Stimulated activated naive CD8-positive, alpha-beta T cell treated with anti-CD3 and anti-CD28 coated beads, Interleukin-15, amount 100 ng/mL, for 72 hours (primary cell): ENCODE data around the gene PRR19.

Source experiments
- ATAC-seq: fragments of 150-1000 bp; cut with Tn5 transposase; 2 replicates; pipeline ENCODE4 v1.10.0; 2021; ENCODE audit warnings: mild to moderate bottlenecking, moderate library complexity
- DNase-seq, 2 donors: peaks; one replicate each; pipeline ENCODE4 v3.0.0; 2021 to 2022
- H3K27ac Mint-ChIP-seq, 2 donors: one replicate each; pipeline ENCODE4 v1.8.0; 2022; ENCODE audit warnings: mild to moderate bottlenecking in 2 of 2, mixed read lengths in 2 of 2, moderate library complexity in 2 of 2
- H3K27me3 Mint-ChIP-seq: one replicate; pipeline ENCODE4 v1.8.0; 2022; ENCODE audit warnings: mixed read lengths
- H3K4me1 Mint-ChIP-seq: one replicate; pipeline ENCODE4 v1.8.0; 2022; ENCODE audit warnings: mild to moderate bottlenecking, mixed read lengths
- H3K4me3 Mint-ChIP-seq, 2 donors: one replicate each; pipeline ENCODE4 v1.8.0; 2022; ENCODE audit warnings: mild to moderate bottlenecking in 2 of 2, mixed read lengths in 2 of 2, moderate library complexity in 1 of 2
- H3K9me3 Mint-ChIP-seq, 2 donors: one replicate each; pipeline ENCODE4 v1.8.0; 2022; ENCODE audit warnings: mixed read lengths in 2 of 2

PRR19 gene

DNA sequence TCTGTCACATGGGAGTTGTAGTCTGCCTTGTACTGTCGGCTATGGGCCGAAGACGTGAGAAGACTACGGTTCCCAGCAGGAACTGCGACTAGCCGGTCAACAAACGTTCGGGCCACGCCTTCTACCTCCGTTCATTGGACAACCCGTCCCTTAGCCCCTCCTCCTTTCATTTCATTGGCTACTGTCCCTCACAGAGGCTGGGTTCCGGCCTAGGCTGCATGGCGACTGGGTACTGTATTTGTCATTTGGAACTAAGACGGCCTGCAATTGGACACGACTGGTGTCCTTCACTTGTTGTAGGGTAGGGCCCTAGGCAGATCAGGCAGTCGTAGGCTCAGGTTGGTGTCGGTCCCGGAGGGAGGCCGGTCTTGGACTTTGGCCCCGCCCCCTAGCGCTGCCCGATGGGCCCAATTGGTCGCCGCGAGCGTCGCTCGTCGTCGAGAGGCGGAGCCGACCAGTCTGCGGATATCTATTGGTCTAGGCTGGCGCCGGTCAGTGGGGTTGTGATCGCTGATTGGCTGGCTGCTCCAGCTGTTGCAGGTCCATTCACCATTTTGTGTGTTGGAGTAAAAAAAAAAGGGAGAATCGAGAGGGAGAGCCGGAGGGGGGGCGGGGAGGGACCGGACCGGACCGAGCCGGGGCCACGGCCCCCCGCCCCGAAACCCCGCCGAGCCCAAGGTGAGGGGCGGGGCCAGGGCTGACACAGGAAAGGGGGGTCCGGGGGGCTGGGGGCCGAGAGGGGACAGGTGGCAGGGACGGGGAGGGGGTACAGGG is 33.0 kb upstream of the PRR19 start, which contains the start of gene CIC:
Gene CIC (plus strand): TSS at position 549 of the 774 bp plus-strand sequence. CDS start 2,532 bp downstream, outside the sequence.
- ATAC-seq, result peak; percentile 91
- peak; percentile 99 for DNase-seq
- Mint-ChIP-seq H3K27me3 (no peaks in the 10 kb centered on the region), H3K4me3 (peak within 1 kb of the TSS in 1 of 2 donors; percentile 92), H3K27ac (peak within 1 kb of the TSS; percentile 95 to 99), H3K4me1 (peaks cover 30% of the 10 kb centered on the region), H3K9me3 (no peaks in the 10 kb centered on the region)

DNA sequence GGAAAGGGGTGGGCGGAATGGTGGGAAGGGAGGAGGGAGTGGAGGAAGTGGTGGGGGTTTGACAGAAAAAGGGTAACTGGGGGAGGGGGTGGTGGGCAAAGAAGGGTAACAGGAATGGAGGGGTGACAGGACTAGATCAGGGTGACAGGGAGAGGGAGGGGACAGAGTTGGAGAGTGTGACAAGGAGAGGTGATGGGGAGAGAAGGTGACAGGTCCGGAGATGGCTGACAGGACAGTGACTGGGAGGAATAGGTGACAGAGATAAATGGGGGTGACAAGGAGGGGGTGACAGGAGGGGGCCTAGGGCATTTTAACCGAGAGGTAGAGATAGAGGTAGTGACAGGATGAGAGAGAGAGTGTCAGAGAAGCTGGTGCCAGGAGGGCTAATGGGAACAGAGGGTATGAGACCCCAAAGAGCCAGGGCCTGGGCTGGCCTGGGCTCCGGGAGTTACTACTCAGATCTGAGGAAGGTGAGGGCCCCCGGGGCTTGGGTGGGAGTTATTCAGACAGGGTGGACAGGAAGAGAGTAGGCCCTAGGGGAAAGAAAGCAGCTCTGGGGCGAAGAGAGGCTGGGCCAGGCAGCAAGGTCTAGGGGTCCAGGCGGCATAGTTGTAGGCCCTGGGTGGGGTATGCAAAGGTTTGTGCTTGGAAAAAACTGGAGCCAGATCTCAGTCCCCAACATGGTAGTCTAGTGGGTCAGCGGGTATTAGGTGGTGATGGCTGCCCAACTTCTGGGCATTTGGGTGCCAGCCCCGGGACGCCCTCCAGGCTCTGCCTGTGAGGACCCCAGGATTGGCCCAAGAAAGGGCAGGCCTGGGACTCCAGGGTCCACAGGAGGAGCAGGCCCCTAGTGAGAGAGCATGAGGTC is 32.2 kb upstream of the PRR19 start:
- Mint-ChIP-seq H3K27me3 (no peaks in the 10 kb centered on the region), H3K9me3 (no peaks in the 10 kb centered on the region), H3K27ac (peak overlapping the region; percentile 95 to 99), H3K4me1 (peaks cover 34% of the 10 kb centered on the region), H3K4me3 (peak overlapping the region in 1 of 2 donors; percentile 92)
- ATAC-seq (no peak), DNase-seq (no peak)

DNA sequence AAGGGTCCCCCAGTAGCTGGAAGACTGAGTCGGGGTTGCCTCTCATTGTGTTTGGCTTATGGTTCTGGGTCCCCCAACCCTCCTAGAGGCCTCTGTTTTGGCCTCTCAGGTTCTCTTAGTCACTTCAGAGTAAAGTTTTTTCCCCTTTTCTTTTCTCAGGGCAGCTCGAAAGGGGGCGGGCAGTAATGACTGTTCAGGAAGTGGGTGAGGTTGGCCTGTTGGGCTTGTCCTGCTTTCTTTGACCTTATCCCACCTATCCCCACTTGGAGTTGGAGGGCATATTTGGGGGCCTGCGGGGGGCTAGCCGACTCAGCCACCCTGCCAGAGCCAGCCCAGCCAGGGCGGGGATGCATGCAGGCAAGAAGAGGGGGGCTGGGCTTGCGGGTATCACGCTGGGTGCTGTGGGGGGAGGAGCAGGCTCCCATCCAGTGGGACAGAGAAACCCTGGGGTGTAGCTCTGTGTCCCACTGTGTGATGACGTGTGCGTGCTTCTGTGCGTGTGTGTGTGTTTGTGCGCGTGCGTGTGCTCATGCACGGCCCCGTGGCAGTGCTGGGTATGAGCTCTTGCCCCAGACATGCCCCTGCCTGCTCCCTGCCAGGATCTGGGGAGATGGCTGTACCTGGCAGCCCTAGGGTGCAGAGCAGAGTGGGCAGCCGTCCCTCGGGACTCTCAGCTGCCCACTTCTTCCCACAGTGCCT is 31.4 kb upstream of the PRR19 start:
- Mint-ChIP-seq H3K27ac (peak overlapping the region; percentile 95 to 99), H3K4me3 (peak overlapping the region in 1 of 2 donors; percentile 92), H3K4me1 (peaks cover 41% of the 10 kb centered on the region), H3K27me3 (no peaks in the 10 kb centered on the region), H3K9me3 (no peaks in the 10 kb centered on the region)
- ATAC-seq (peak; percentile 24), DNase-seq (peak; percentile 63 to 80)

DNA sequence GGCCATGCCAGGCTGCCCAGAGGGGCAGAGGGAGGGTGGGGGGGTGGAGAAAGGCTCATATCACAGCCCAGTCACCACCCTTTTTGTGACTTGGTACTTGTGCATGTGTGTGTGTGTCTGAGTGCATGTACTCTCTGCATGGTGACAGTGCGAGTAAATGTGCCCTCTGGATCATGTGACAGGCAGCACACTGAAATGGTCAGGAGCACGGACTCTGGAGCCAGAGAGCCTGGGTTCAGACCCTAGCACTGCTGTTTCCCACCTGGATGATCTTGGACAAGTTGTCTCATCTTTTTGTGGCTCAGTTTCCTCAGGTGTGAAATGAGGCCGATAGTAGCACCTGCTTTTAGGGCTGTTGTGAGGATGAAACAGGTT is 30.9 kb upstream of the PRR19 start:
- no peaks in the 10 kb centered on the region for H3K9me3 Mint-ChIP-seq
- peak overlapping the region; percentile 70 to 92 for H3K4me3 Mint-ChIP-seq
- no peaks in the 10 kb centered on the region for H3K27me3 Mint-ChIP-seq
- H3K4me1 Mint-ChIP-seq, result peaks cover 47% of the 10 kb centered on the region
- H3K27ac Mint-ChIP-seq, result peak overlapping the region; percentile 80 to 86
- no peak for ATAC-seq
- DNase-seq, result no peak

DNA sequence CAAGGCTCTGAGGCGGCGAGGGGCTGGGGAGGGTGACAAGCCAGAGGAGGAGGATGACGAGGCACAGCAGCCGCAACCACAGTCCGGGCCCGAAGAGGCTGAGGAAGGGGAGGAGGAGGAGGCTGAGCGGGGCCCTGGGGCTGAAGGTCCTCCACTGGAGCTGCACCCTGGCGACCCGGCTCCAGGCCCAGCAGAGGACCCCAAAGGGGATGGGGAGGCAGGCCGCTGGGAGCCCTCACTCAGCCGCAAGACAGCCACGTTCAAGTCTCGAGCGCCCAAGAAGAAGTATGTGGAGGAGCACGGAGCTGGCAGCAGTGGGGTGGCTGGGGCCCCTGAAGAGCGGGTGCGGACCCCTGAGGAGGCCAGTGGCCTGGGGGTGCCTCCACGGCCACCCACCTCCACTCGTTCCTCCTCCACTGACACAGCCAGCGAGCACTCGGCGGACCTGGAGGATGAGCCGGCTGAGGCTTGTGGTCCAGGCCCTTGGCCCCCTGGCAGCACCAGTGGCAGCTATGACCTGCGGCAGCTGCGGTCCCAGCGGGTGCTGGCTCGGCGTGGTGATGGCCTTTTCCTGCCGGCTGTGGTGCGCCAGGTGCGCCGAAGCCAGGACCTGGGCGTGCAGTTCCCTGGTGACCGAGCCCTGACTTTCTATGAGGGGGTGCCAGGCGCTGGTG is 29.9 kb upstream of the PRR19 start:
- Mint-ChIP-seq H3K27ac (peak overlapping the region in 1 of 2 donors; percentile 86), H3K27me3 (no peaks in the 10 kb centered on the region), H3K4me3 (peak overlapping the region in 1 of 2 donors; percentile 92), H3K9me3 (no peaks in the 10 kb centered on the region), H3K4me1 (peaks cover 56% of the 10 kb centered on the region)
- DNase-seq (no peak), ATAC-seq (no peak)

DNA sequence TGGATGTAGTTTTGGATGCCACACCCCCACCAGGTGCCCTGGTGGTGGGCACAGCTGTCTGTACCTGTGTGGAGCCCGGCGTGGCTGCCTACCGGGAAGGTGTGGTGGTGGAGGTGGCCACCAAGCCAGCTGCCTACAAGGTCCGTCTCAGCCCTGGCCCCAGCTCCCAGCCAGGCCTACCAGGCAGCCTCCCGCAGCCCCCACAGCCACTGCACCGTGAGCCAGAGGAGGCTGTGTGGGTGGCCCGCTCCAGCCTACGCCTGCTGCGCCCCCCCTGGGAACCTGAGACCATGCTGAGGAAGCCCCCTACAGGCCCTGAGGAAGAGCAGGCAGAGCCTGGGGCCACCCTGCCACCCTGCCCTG is 29.4 kb upstream of the PRR19 start:
- Mint-ChIP-seq H3K27ac (no peak overlapping the region), H3K9me3 (no peaks in the 10 kb centered on the region), H3K4me3 (no peak overlapping the region), H3K4me1 (peaks cover 62% of the 10 kb centered on the region), H3K27me3 (no peaks in the 10 kb centered on the region)
- ATAC-seq (no peak), DNase-seq (no peak)

DNA sequence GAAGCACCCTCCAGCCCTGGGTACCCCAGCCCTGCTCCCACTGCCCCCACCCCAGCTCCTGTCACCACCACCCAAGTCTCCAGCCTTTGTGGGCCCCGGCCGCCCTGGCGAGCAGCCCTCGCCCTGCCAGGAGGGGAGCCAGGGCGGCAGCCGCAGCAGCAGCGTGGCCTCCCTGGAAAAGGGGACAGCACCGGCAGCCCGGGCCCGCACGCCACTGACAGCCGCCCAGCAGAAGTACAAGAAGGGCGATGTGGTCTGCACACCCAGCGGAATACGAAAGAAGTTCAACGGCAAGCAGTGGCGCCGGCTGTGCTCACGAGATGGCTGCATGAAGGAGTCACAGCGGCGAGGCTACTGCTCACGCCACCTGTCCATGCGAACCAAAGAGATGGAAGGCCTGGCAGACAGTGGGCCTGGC is 28.9 kb upstream of the PRR19 start:
- Mint-ChIP-seq H3K27me3 (no peaks in the 10 kb centered on the region), H3K4me3 (no peak overlapping the region), H3K9me3 (no peaks in the 10 kb centered on the region), H3K27ac (no peak overlapping the region), H3K4me1 (peaks cover 66% of the 10 kb centered on the region)
- DNase-seq, result no peak
- ATAC-seq, result no peak

DNA sequence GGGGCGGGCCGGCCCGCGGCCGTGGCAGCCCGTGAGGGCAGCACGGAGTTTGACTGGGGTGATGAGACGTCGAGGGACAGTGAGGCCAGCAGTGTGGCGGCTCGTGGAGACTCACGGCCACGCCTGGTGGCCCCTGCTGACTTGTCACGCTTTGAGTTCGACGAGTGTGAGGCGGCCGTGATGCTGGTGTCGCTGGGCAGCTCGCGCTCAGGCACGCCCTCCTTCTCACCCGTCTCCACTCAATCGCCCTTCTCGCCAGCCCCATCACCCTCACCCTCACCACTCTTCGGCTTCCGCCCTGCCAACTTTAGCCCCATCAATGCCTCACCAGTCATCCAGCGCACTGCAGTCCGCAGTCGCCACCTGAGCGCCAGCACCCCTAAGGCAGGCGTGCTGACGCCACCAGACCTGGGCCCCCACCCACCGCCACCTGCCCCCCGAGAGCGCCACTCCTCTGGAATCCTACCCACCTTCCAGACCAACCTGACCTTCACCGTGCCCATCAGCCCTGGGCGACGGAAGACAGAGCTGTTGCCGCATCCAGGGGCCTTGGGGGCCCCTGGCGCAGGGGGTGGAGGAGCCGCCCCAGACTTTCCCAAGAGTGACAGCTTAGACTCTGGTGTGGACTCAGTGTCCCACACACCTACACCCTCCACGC is 28.4 kb upstream of the PRR19 start:
- H3K27ac Mint-ChIP-seq, result peak overlapping the region in 1 of 2 donors; percentile 92
- no peak for ATAC-seq
- no peaks in the 10 kb centered on the region for H3K27me3 Mint-ChIP-seq
- no peak overlapping the region for H3K4me3 Mint-ChIP-seq
- peaks cover 72% of the 10 kb centered on the region for H3K4me1 Mint-ChIP-seq
- H3K9me3 Mint-ChIP-seq, result no peaks in the 10 kb centered on the region
- no peak for DNase-seq

DNA sequence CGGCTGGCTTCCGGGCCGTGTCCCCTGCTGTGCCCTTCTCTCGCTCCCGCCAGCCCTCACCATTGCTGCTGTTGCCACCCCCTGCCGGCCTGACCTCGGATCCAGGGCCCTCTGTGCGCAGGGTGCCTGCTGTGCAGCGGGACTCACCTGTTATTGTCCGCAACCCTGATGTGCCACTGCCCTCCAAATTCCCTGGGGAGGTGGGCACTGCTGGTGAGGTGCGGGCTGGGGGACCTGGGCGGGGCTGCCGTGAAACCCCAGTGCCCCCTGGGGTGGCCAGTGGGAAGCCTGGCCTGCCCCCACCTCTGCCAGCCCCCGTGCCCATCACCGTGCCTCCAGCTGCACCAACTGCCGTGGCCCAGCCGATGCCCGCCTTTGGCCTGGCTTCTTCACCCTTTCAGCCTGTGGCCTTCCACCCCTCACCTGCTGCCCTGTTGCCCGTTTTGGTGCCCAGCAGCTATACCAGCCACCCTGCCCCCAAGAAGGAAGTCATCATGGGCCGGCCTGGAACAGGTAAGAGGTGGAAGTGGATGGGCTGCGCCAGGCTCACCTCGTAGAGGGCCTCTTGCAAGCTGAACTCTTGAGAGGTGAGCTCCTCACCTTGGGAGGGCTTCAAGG is 27.8 kb upstream of the PRR19 start:
- Mint-ChIP-seq H3K27me3 (no peaks in the 10 kb centered on the region), H3K4me3 (no peak overlapping the region), H3K9me3 (no peaks in the 10 kb centered on the region), H3K4me1 (peaks cover 78% of the 10 kb centered on the region), H3K27ac (peak overlapping the region in 1 of 2 donors; percentile 66)
- no peak for ATAC-seq
- DNase-seq, result no peak

DNA sequence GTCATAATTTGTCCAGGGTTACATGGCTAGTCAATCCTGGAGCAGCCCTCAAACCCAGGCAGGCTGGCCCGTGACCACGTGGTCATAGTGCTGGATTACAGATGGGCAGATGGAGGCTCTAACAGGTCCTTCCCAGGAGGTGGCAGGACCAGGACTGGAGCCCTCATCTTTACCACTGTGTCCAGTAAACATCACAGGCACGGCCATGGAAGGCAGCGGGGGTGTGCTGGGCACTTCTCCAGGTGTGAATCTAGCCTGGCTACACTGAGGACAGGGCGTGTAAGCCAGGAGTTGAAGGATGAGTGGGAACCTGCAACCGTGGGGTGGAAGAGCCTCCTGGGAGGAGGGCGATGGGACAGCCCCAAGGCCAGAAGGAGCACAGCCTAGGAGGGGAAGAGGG is 26.8 kb upstream of the PRR19 start:
- DNase-seq (no peak), ATAC-seq (no peak)
- Mint-ChIP-seq H3K4me3 (peak overlapping the region in 1 of 2 donors; percentile 69), H3K9me3 (no peaks in the 10 kb centered on the region), H3K27ac (peak overlapping the region in 1 of 2 donors; percentile 71), H3K27me3 (no peaks in the 10 kb centered on the region), H3K4me1 (peaks cover 78% of the 10 kb centered on the region)

DNA sequence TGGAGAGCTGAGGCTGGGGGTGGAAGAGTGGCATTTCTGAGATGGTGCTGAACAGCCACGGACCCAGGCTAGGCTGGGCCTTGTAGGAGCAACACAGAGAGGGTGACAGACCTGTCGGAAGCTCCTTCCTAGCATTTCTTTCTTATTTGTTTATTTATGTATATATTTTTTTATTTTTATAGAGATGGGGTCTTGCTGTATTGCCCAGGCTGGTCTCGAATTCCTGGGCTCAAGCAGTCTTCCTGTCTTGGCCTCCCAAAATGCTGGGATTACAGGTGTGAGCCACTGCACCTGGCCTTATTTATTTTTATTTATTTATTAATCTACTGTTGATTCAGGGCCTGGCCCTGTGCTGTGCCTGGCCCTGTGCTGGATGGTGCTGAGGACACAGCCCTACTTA is 26.4 kb upstream of the PRR19 start:
- peaks cover 74% of the 10 kb centered on the region for H3K4me1 Mint-ChIP-seq

DNA sequence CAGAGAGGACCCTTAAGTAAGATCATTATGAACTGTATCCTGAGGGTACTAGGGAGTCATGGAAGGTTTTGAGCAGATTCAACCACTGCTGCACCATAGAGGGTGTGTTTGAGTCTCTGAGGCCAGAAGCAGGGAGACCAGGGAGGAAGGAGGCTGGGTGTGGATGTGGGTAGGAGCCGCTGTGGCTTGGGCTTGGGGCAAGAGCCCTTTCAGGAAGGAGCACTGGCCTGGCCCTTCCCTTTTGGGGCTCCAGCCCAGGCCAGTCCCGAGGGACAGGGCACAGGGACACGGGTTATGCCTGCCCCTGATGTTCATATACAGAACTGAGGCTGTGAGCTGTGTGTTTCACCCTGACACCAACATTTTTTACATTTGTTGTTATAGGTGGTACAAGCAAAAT is 25.6 kb upstream of the PRR19 start:
- peaks cover 67% of the 10 kb centered on the region for H3K4me1 Mint-ChIP-seq
- H3K9me3 Mint-ChIP-seq, result no peaks in the 10 kb centered on the region
- H3K4me3 Mint-ChIP-seq, result peak overlapping the region; percentile 0 to 17
- ATAC-seq (no peak), DNase-seq (no peak)
- no peaks in the 10 kb centered on the region for H3K27me3 Mint-ChIP-seq
- H3K27ac Mint-ChIP-seq, result peak overlapping the region in 1 of 2 donors; percentile 2

More for the DNA sequence above, 26.4 kb upstream of the PRR19 start:
- DNase-seq (no peak), ATAC-seq (no peak)
- Mint-ChIP-seq H3K4me3 (peak overlapping the region; percentile 0 to 69), H3K27me3 (no peaks in the 10 kb centered on the region), H3K9me3 (no peaks in the 10 kb centered on the region), H3K27ac (no peak overlapping the region)

DNA sequence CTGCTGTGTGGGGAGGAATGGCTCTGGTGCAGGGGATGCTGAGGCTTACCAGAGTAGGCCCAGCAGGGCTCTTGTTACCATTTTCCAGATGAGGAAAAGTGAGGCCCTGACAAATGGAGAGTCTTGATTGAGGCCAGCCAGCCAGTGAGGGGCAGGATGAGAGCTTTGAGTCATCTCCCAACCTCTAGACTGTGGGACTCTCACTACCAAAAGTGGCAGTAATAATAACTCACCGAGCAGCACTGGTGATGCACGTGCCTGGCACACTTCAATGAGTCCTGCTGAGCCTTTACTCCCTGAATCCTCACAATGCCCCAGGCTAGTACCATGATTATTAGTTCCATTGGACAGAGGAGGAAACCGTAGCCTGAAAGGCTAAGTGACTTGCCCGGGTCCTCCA is 25.1 kb upstream of the PRR19 start:
- DNase-seq, result no peak

DNA sequence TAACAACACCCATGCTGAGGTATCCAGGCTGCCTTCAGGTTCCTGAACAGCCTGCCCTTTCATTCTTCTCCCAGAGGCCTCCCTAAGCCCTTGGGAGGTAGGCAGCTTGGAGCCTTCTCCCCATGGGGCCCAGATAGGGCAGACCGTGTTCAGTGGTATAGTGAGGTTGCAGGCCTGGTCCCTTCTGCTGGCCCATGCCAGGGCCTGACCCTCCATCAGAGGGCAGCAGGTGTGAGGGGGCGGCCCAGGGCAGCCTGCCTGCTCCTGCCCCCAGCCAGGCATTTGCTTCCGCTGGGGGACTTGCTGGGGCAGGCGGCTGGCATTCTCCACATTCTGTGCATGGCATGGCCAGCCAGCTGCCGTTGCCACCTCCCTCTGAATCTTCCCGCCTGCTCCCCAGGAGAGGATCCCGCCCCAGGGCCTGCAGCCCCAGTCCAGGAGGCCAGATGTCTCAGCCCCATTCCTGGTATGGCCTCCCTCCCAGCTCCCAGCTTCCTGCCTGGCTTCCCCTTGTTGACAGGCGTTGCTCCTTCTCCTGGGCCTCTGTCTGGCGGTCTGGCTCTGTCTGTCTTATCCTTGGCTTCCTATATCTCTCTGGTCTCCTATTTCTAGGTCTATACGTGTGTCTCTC is 24.0 kb upstream of the PRR19 start:
- no peak overlapping the region for H3K4me3 Mint-ChIP-seq
- peak overlapping the region in 1 of 2 donors; percentile 64 for H3K27ac Mint-ChIP-seq
- ATAC-seq, result no peak
- peaks cover 62% of the 10 kb centered on the region for H3K4me1 Mint-ChIP-seq
- no peaks in the 10 kb centered on the region for H3K9me3 Mint-ChIP-seq
- DNase-seq, result no peak
- no peaks in the 10 kb centered on the region for H3K27me3 Mint-ChIP-seq

More for the DNA sequence above, 25.1 kb upstream of the PRR19 start:
- H3K4me1 Mint-ChIP-seq, result peaks cover 62% of the 10 kb centered on the region
- H3K27ac Mint-ChIP-seq, result no peak overlapping the region
- H3K4me3 Mint-ChIP-seq, result no peak overlapping the region
- H3K9me3 Mint-ChIP-seq, result no peaks in the 10 kb centered on the region
- H3K27me3 Mint-ChIP-seq, result no peaks in the 10 kb centered on the region
- peak; percentile 38 for ATAC-seq
